ENCODE data around the gene NR1I2.

Gene NR1I2

DNA sequence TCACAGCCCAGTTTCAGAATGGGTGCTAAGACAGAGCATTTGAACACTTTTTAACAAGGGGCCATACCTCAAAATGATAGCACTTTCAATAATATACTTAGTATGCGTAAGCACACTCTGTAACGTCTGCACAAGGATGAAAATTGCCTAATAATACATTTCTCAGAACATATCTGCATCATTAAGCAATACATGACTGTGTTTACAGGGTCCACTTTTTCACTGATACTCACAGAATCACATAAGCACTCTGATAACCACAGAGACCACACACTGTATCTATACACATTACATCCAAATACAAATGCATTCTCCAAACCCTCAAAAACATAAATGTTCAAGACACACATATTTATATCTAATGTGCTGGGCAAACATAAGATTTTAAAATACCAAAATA lies 79.8 kb downstream of the NR1I2 start:
- Histone ChIP-seq H3K4me1 (ENCODE audit: control insufficient read depth, low read depth, low read length) (no peaks in the 10 kb centered on the region), H3K36me3 (ENCODE audit: control insufficient read depth, low read depth, low read length) (peaks cover 11% of the 10 kb centered on the region), H3K9ac (ENCODE audit: low read length) (no peak overlapping the region), H3K4me3 (ENCODE audit: low read length) (no peak overlapping the region), H3K9me3 (ENCODE audit: control insufficient read depth, low read depth, low read length) (peaks cover 5% of the 10 kb centered on the region), H3K27ac (ENCODE audit: low read length) (no peak overlapping the region), H3K27me3 (ENCODE audit: control insufficient read depth, insufficient read depth, low read length) (no peaks in the 10 kb centered on the region)

DNA sequence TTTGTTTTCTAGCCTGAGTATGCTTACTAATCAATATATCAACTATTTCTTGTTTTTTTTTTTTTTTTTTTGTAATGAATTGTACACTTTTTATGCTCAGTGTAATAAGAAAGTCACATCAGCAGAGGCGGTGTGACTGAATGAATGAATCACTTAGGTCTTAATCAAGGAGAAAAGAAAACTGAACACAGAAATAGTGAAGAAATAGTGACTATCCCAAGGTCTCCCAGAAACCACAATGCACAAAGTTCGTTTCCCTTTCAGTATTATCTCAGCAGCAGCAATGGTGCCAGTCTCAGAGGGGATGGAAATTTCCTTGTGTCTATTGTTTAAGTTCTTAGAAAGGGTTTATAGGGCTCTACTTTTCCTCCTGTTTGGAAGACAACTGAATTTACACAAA lies 80.7 kb downstream of the NR1I2 start:
- Histone ChIP-seq H3K9ac (ENCODE audit: low read length) (no peak overlapping the region), H3K4me1 (ENCODE audit: control insufficient read depth, low read depth, low read length) (no peaks in the 10 kb centered on the region), H3K9me3 (ENCODE audit: control insufficient read depth, low read depth, low read length) (peaks cover 5% of the 10 kb centered on the region), H3K27me3 (ENCODE audit: control insufficient read depth, insufficient read depth, low read length) (no peaks in the 10 kb centered on the region), H3K4me3 (ENCODE audit: low read length) (no peak overlapping the region), H3K36me3 (ENCODE audit: control insufficient read depth, low read depth, low read length) (peaks cover 11% of the 10 kb centered on the region), H3K27ac (ENCODE audit: low read length) (no peak overlapping the region)

DNA sequence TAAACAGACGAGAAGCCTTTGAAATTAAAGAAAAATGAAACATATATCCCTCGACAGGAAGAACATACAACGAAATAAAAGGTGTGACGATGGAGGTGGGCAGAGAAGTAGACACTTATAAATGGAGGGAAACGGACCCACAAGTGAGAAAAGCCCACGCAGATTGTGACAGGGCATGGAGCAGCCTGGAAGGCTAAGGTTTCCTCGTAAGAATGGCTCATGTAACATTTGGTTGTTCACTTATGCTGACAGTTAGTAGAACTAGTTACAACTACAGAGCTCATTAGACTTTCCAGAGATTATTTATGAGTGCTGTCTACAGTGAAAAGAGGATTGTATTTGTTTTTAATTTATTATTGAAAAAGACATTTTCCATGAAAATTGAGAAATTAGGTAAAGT lies 82.6 kb downstream of the NR1I2 start:
- H3K9me3 ChIP-seq (ENCODE audit: control insufficient read depth, low read depth, low read length), result no peaks in the 10 kb centered on the region
- no peaks in the 10 kb centered on the region for H3K27me3 ChIP-seq (ENCODE audit: control insufficient read depth, insufficient read depth, low read length)
- H3K36me3 ChIP-seq (ENCODE audit: control insufficient read depth, low read depth, low read length), result peaks cover 11% of the 10 kb centered on the region
- H3K9ac ChIP-seq (ENCODE audit: low read length), result no peak overlapping the region
- no peak overlapping the region for H3K27ac ChIP-seq (ENCODE audit: low read length)
- no peak overlapping the region for H3K4me3 ChIP-seq (ENCODE audit: low read length)
- H3K4me1 ChIP-seq (ENCODE audit: control insufficient read depth, low read depth, low read length), result no peaks in the 10 kb centered on the region
